HepG2 (cell line): Measurements from ENCODE around the gene CTDP1. TPM values are rescaled to one million over a fixed set of nuclear protein-coding genes. Genes with fewer than 3 reads are reported as not detected.

Experiments
- ATAC-seq: fragments of 200-7000 bp; cut with Tn5 transposase; 3 replicates; pipeline ENCODE4 v1.9.1; 2020; ENCODE audit warnings: mild to moderate bottlenecking, moderate library complexity
- BruUV-seq: library from RNA; stranded (reverse); fragments of 400-500 nt; replicated peaks from 2 replicates; lab custom pipeline; 2021; lab: Mats Ljungman, UMichigan
- CTCF ChIA-PET: fragments of 300-600 bp; formaldehyde crosslinking; extraction: SDS; loops from one replicate; lab custom pipeline; 2021; ENCODE audit warnings: low total read pairs, inconsistent platforms, low intra/inter-chr PET ratio; lab: Yijun Ruan, JAX
- POLR2A ChIA-PET: fragments of 350-600 bp; sonication (Branson Sonifier 250); formaldehyde crosslinking; loops from one replicate; lab custom pipeline; 2020; ENCODE audit warnings: antibody characterized with exemption, inconsistent platforms; lab: Yijun Ruan, JAX
- DNase-seq: peaks from one replicate; pipeline ENCODE4 v3.0.0-alpha.2; 2015; ENCODE audit warnings: low spot score
- FAIRE-seq: peaks from 3 replicates; lab custom pipeline; 2011; peaks lifted over from hg19 to GRCh38; lab: Jason Lieb, UNC
- H2AFZ ChIP-seq: one replicate; pipeline ENCODE4 v1.6.1; 2011; ENCODE audit warnings: low read length, inconsistent platforms
- H3K27ac ChIP-seq: fragments of 300-600 bp; 3 replicates; pipeline ENCODE4 v1.8.0; 2011; ENCODE audit warnings: mixed run types, mild to moderate bottlenecking, mixed read lengths, low read length, inconsistent platforms; ENCODE audit not compliant: insufficient read depth; ENCODE audit errors: extremely low read length
- H3K27me3 ChIP-seq, 2 experiments: fragments of 200-600 bp in 1 of 2; 2 replicates in 1 of 2; 3 replicates in 1 of 2; pipeline versions ENCODE4 v1.6.0 to v1.8.0; 2011; ENCODE audit warnings: low read length in 2 of 2, mild to moderate bottlenecking in 2 of 2, moderate library complexity in 2 of 2, inconsistent platforms in 1 of 2; ENCODE audit not compliant: insufficient read depth in 2 of 2, control insufficient read depth in 1 of 2
- H3K36me3 ChIP-seq, 2 experiments: fragments of 200-600 bp in 1 of 2; replicated peaks in 1 of 2; 2 replicates in 1 of 2; 3 replicates in 1 of 2; pipeline versions ENCODE4 v1.5.1 to v1.8.0; 2011; ENCODE audit warnings: low read length in 2 of 2, inconsistent platforms in 1 of 2; ENCODE audit not compliant: insufficient read depth in 2 of 2, control insufficient read depth in 1 of 2
- H3K4me1 ChIP-seq: 2 replicates; pipeline ENCODE4 v1.5.1; 2012; ENCODE audit warnings: low read length, inconsistent platforms; ENCODE audit not compliant: insufficient read depth
- H3K4me2 ChIP-seq: 2 replicates; pipeline ENCODE4 v1.6.0; 2011; ENCODE audit warnings: low read depth, low read length, inconsistent platforms
- H3K4me3 ChIP-seq, 3 experiments: fragments of 200-600 bp in 1 of 3; sonication (generic), shearing (Covaris generic) in 1 of 3; replicated peaks in 1 of 3; 2 replicates each; pipeline ENCODE4 v1.5.1; 2011 to 2016; ENCODE audit warnings: low read length in 3 of 3, inconsistent platforms in 2 of 3, low read depth in 2 of 3, mild to moderate bottlenecking in 2 of 3, control low read depth in 1 of 3, mixed read lengths in 1 of 3; ENCODE audit not compliant: insufficient read depth in 1 of 3
- H3K79me2 ChIP-seq: one replicate; pipeline ENCODE4 v1.6.1; 2011; ENCODE audit warnings: low read length, inconsistent platforms; ENCODE audit not compliant: insufficient read depth
- H3K9ac ChIP-seq: 2 replicates; pipeline ENCODE4 v1.6.0; 2011; ENCODE audit warnings: mild to moderate bottlenecking, low read depth, low read length, inconsistent platforms; ENCODE audit not compliant: insufficient read depth
- H3K9me3 ChIP-seq: 2 replicates; pipeline ENCODE4 v1.5.1; 2012; ENCODE audit warnings: mild to moderate bottlenecking, low read length
- H4K20me1 ChIP-seq: 2 replicates; pipeline ENCODE4 v1.6.0; 2011; ENCODE audit warnings: inconsistent platforms, mild to moderate bottlenecking, low read length, moderate library complexity; ENCODE audit not compliant: insufficient read depth
- DPF2 ChIP-seq: sonication (generic); formaldehyde crosslinking; IDR thresholded peaks from 2 replicates; pipeline ENCODE4 v1.4.0; 2020; ENCODE audit warnings: mild to moderate bottlenecking, low read depth, missing genetic modification reagents, borderline replicate concordance
- JUND ChIP-seq: sonication (generic); formaldehyde crosslinking; IDR thresholded peaks from 2 replicates; pipeline ENCODE4 v1.8.0; 2022; ENCODE audit warnings: mild to moderate bottlenecking, missing genetic modification reagents
- NFKB2 ChIP-seq: sonication (generic); formaldehyde crosslinking; IDR thresholded peaks from 2 replicates; pipeline ENCODE4 v1.4.0; 2020; ENCODE audit warnings: missing genetic modification reagents, borderline replicate concordance
- ZNF264 ChIP-seq: sonication (generic); formaldehyde crosslinking; IDR thresholded peaks from 2 replicates; pipeline ENCODE4 v1.4.0; 2020; ENCODE audit warnings: missing genetic modification reagents
- ZNF441 ChIP-seq: sonication (generic); formaldehyde crosslinking; IDR thresholded peaks from 2 replicates; pipeline ENCODE4 v1.7.0; 2021; ENCODE audit warnings: missing genetic modification reagents, borderline replicate concordance
- ZNF564 ChIP-seq: sonication (generic); formaldehyde crosslinking; IDR thresholded peaks from 2 replicates; pipeline ENCODE4 v1.8.1; 2023; ENCODE audit warnings: mild to moderate bottlenecking, missing genetic modification reagents
- WGBS: methylation state at CpG from one replicate; pipeline ENCODE4 v1.1.6; 2017; ENCODE audit warnings: low lambda C conversion rate; 5-methylcytosine and 5-hydroxymethylcytosine counted together
- in situ Hi-C: cut with HindIII; loops from 2 replicates; pipeline ENCODE4 v1.10.0; 2017; ENCODE audit warnings: low pct_unique_long_range_greater_than_20kb; ENCODE audit not compliant: extremely low pct_ligation_motif_present
- intact Hi-C: fragments of 100-400 bp; cut with micrococcal nuclease; formaldehyde crosslinking; loops from one replicate; pipeline ENCODE4 v1.10.0; 2022; ENCODE audit not compliant: unreplicated experiment
- polyA plus RNA-seq, 8 experiments: library from polyadenylated mRNA; depleted of rRNA in 3 of 8; stranded (reverse) in 7 of 8; unstranded in 1 of 8; fragments of >200 nt; fragmentation: Illumina TruSeq in 4 of 8; extraction: Trizol in 4 of 8; gene quantifications; 2 replicates each; pipeline versions ENCODE4 v1.2.1 to v1.2.3, GENCODE V29; 2011 to 2016; ENCODE audit warnings: low read depth in 4 of 8, missing spikeins in 1 of 8, mixed read lengths in 1 of 8; ENCODE audit not compliant: insufficient read depth in 1 of 8
- total RNA-seq, 5 experiments: library from RNA; depleted of rRNA; stranded (reverse); fragments of >200 nt; fragmentation: Illumina TruSeq; extraction: Trizol; gene quantifications; 2 replicates each; pipeline ENCODE4 v1.2.3, GENCODE V29; 2016; ENCODE audit warnings: low read depth in 1 of 5
- TF ChIP-seq, protein P1 (sequence below): IDR thresholded peaks from 2 replicates; pipeline ENCODE4 v1.6.1; 2016; ENCODE audit warnings: missing genetic modification reagents, missing compliant biosample characterization
- TF ChIP-seq, protein P2 (sequence below): IDR thresholded peaks from 2 replicates; pipeline ENCODE4 v1.6.1; 2012; ENCODE audit warnings: low read depth, low read length, improper control_type of control experiment

Gene CTDP1
- total and polyA plus RNA-seq, 2 of the 13 experiments (the other 11 are each of a cell fraction or from before 2014, with no cell fraction given), result 6.9 to 11.0 TPM

DNA sequence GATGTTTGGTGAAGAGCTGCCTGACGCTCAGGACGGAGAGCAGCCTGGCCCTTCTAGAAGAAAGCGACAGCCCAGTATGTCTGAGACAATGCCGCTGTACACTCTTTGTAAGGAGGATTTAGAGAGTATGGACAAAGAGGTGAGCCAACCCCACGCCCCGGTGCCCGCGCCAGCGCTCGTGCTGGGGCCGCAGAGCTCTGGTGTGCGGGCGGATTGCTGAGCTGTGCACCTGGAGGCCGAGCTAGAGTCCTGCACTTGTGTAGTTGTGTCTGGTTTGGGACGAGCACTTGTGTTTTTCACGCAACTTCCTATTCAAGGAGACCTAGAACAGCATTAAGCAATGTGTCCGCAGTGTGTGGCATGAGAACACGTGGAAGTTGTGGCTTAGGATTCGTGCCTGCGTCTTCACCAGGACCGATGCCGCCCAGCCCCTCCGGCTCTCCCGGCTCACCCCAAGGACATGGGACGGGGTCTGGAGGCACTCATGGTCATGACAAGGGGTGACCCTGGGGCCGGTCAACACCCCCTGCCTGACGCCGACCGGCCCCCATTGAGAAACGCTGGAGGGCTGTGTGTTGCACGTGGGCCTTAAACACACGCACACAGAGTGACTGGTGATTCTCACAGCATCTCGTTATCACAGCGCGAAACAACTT lies 49.5 kb downstream of the CTDP1 start:
- H3K79me2 ChIP-seq, result no peaks in the 10 kb centered on the region
- H3K4me1 ChIP-seq, result no peaks in the 10 kb centered on the region
- in situ Hi-C loops (no loop called here), intact Hi-C loops (no loop called here)
- FAIRE-seq (no peak), ATAC-seq (no peak), DNase-seq (no peak)
- no peaks in the 10 kb centered on the region for H3K27me3 ChIP-seq
- ChIA-PET POLR2A (no interaction called here), CTCF (no interaction called here)
- no peak overlapping the region for H3K27ac ChIP-seq
- 0 out of 2 replicates have a peak, but pooled peaks cover 3% of the 10 kb centered on the region for H4K20me1 ChIP-seq
- no peak for TF ChIP-seq ZNF564 (CRISPR knock-in tag)
- TF ChIP-seq JUND (CRISPR knock-in tag), result no peak
- TF ChIP-seq, protein P1, sequence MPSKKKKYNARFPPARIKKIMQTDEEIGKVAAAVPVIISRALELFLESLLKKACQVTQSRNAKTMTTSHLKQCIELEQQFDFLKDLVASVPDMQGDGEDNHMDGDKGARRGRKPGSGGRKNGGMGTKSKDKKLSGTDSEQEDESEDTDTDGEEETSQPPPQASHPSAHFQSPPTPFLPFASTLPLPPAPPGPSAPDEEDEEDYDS (CRISPR knock-in tag), result no peak
- no peak for TF ChIP-seq ZNF441 (CRISPR knock-in tag)
- TF ChIP-seq ZNF264 (CRISPR knock-in tag), result no peak
- TF ChIP-seq, protein P2, sequence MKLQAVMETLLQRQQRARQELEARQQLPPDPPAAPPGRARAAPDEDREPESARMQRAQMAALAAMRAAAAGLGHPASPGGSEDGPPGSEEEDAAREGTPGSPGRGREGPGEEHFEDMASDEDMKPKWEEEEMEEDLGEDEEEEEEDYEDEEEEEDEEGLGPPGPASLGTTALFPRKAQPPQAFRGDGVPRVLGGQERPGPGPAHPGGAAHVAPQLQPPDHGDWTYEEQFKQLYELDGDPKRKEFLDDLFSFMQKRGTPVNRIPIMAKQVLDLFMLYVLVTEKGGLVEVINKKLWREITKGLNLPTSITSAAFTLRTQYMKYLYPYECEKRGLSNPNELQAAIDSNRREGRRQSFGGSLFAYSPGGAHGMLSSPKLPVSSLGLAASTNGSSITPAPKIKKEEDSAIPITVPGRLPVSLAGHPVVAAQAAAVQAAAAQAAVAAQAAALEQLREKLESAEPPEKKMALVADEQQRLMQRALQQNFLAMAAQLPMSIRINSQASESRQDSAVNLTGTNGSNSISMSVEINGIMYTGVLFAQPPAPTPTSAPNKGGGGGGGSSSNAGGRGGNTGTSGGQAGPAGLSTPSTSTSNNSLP, result no peak
- TF ChIP-seq DPF2 (CRISPR knock-in tag), result no peak
- no peak for TF ChIP-seq NFKB2 (CRISPR knock-in tag)
- BruUV-seq, result no TSS peak
- no peak overlapping the region for H3K4me3 ChIP-seq
- 92% methylated on average over 30 of the region's 35 CpGs for WGBS
- H3K36me3 ChIP-seq, result peaks cover 14 to 65% of the 10 kb centered on the region in 2 experiments
- H3K4me2 ChIP-seq, result no peak overlapping the region
- no peak overlapping the region for H3K9ac ChIP-seq
- H2AFZ ChIP-seq, result no peak overlapping the region
- no peaks in the 10 kb centered on the region for H3K9me3 ChIP-seq
